ENCODE results near the gene MRNIP. TPM values are rescaled to one million over a fixed set of nuclear protein-coding genes. Genes with fewer than 3 reads are reported as not detected.

The MRNIP gene
- polyA plus RNA-seq, 1 donor (not counting 4 experiments of a cell fraction or from before 2014, with no cell fraction given): 14.9 TPM

DNA sequence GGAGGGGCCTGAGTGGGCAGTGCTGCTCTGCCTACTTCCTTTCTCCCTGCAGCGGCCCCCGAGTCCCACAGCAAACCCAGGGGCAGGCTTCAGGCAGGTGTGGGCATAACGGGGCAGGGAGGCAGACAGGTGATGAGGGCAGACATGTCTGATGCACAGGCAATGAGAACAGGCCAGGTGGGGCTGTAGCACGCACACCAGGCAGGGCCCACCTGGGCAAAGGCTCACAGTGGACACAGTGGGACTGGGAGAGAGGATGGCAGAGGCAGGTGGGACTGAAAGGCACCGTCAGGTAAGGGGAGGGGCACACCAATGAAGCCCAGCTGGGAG, 59.0 kb downstream of the MRNIP start:
- Histone ChIP-seq H3K9me1 (ENCODE audit: control insufficient read depth, extremely low read depth, insufficient read depth, low read length) (no peaks in the 10 kb centered on the region), H3K9me3 (ENCODE audit: control insufficient read depth, low read depth, low read length) (no peaks in the 10 kb centered on the region), H2AFZ (ENCODE audit: control insufficient read depth, low read length) (no peak overlapping the region), H3K4me2 (ENCODE audit: control insufficient read depth, extremely low read depth, insufficient read depth, low read depth, low read length) (no peak overlapping the region), H3K4me3 (ENCODE audit: control insufficient read depth in 2 of 3, extremely low read depth in 1 of 3, insufficient read depth in 2 of 3, low read depth in 1 of 3, low read length in 3 of 3) (no peak overlapping the region), H4K20me1 (ENCODE audit: control insufficient read depth, extremely low read depth, insufficient read depth, low read length) (peaks cover 6% of the 10 kb centered on the region), H3K9ac (ENCODE audit: control insufficient read depth, extremely low read depth, insufficient read depth, low read length) (no peak overlapping the region), H3K27me3 (ENCODE audit: control insufficient read depth, extremely low read depth, insufficient read depth, low read length) (no peaks in the 10 kb centered on the region), H3K36me3 (ENCODE audit: control insufficient read depth in 2 of 2, extremely low read depth in 1 of 2, insufficient read depth in 2 of 2, low read length in 2 of 2) (peaks cover 25 to 36% of the 10 kb centered on the region in 2 experiments), H3K79me2 (ENCODE audit: control insufficient read depth, insufficient read depth, low read length) (peaks cover 17% of the 10 kb centered on the region), H3K27ac (ENCODE audit: control insufficient read depth, insufficient read depth, low read length) (no peak overlapping the region), H3K4me1 (ENCODE audit: control insufficient read depth, extremely low read depth, insufficient read depth, low read length) (peaks cover 27% of the 10 kb centered on the region)
- FAIRE-seq (no peak), DNase-seq (ENCODE audit: low read depth, low spot score) (no peak)
- TF ChIP-seq, protein P1, sequence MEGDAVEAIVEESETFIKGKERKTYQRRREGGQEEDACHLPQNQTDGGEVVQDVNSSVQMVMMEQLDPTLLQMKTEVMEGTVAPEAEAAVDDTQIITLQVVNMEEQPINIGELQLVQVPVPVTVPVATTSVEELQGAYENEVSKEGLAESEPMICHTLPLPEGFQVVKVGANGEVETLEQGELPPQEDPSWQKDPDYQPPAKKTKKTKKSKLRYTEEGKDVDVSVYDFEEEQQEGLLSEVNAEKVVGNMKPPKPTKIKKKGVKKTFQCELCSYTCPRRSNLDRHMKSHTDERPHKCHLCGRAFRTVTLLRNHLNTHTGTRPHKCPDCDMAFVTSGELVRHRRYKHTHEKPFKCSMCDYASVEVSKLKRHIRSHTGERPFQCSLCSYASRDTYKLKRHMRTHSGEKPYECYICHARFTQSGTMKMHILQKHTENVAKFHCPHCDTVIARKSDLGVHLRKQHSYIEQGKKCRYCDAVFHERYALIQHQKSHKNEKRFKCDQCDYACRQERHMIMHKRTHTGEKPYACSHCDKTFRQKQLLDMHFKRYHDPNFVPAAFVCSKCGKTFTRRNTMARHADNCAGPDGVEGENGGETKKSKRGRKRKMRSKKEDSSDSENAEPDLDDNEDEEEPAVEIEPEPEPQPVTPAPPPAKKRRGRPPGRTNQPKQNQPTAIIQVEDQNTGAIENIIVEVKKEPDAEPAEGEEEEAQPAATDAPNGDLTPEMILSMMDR (optimal IDR thresholded peaks at IDR 0.05 in 1 of 3, IDR thresholded peaks at IDR 0.05 in 1 of 3, conservative IDR thresholded peaks at IDR 0.05 in 1 of 3; ENCODE audit: extremely low read depth in 1 of 3, insufficient read depth in 2 of 3, low read length in 3 of 3): no peak
- TF ChIP-seq EZH2 (IDR thresholded peaks at IDR 0.05; ENCODE audit: low read length): no peak
- dilution Hi-C loops (cut with MboI; ENCODE audit: extremely low pct_ligation_motif_present, low sequenced_read_pairs): no loop called here

DNA sequence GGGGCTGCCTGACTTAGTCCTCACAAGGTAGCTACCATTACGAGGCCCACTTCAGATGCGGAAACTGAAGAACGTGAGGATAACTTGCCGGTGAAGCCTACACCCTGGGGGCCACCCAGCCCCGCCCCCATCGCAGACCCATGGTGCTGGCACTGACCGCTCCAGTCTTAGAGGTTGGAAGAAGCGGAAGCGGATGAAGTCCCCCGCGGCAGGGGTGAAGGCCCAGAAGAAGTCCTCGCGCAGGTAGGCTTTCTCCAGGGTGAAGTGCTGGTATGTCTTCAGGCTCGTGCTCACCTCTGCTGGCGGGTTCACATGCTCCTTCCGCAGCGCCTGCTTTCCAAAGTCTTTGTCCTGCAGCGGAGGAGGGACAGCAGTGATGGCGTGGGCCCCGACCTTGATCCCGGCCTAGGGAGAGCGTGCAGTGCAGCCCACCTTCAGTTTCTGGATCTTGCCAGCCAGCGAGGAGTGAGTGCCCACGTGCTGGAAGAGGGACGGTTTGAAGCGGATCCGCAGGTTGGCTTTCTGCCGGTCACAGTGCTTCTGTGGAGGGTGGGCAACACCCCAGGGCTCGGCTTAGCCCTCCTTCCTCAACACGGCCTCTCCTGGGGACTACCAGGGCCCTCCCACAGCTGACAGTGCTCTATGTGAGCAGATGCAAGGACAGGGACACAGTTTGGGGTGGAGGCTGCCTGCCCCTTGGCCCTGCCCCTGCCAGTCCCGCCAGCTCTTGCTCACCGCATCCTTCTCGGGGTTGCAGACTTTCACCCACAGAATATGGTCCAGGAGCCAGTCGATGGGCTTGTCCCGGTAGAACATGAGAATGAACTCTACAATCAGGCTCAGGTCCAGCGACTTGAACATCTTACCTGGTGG, 59.6 kb downstream of the MRNIP start:
- TF ChIP-seq, protein P1 (optimal IDR thresholded peaks at IDR 0.05 in 1 of 3, IDR thresholded peaks at IDR 0.05 in 1 of 3, conservative IDR thresholded peaks at IDR 0.05 in 1 of 3; ENCODE audit: extremely low read depth in 1 of 3, insufficient read depth in 2 of 3, low read length in 3 of 3): no peak
- no peak for TF ChIP-seq EZH2 (IDR thresholded peaks at IDR 0.05; ENCODE audit: low read length)
- FAIRE-seq: no peak

More for the DNA sequence above, 59.6 kb downstream of the MRNIP start:
- peaks cover 27% of the 10 kb centered on the region for H3K4me1 ChIP-seq (ENCODE audit: control insufficient read depth, extremely low read depth, insufficient read depth, low read length)
- H4K20me1 ChIP-seq (ENCODE audit: control insufficient read depth, extremely low read depth, insufficient read depth, low read length): peaks cover 6% of the 10 kb centered on the region
- H3K4me3 ChIP-seq (ENCODE audit: control insufficient read depth in 2 of 3, extremely low read depth in 1 of 3, insufficient read depth in 2 of 3, low read depth in 1 of 3, low read length in 3 of 3): no peak overlapping the region
- no peak for DNase-seq (ENCODE audit: low read depth, low spot score)
- H3K79me2 ChIP-seq (ENCODE audit: control insufficient read depth, insufficient read depth, low read length): peaks cover 11% of the 10 kb centered on the region
- H3K9ac ChIP-seq (ENCODE audit: control insufficient read depth, extremely low read depth, insufficient read depth, low read length): no peak overlapping the region
- H3K27me3 ChIP-seq (ENCODE audit: control insufficient read depth, extremely low read depth, insufficient read depth, low read length): no peaks in the 10 kb centered on the region
- no peaks in the 10 kb centered on the region for H3K9me1 ChIP-seq (ENCODE audit: control insufficient read depth, extremely low read depth, insufficient read depth, low read length)
- no peak overlapping the region for H2AFZ ChIP-seq (ENCODE audit: control insufficient read depth, low read length)
- dilution Hi-C loops (cut with MboI; ENCODE audit: extremely low pct_ligation_motif_present, low sequenced_read_pairs): no loop called here
- H3K36me3 ChIP-seq (ENCODE audit: control insufficient read depth in 2 of 2, extremely low read depth in 1 of 2, insufficient read depth in 2 of 2, low read length in 2 of 2): peaks cover 25 to 36% of the 10 kb centered on the region in 2 experiments
- H3K27ac ChIP-seq (ENCODE audit: control insufficient read depth, insufficient read depth, low read length): no peak overlapping the region
- no peak overlapping the region for H3K4me2 ChIP-seq (ENCODE audit: control insufficient read depth, extremely low read depth, insufficient read depth, low read depth, low read length)
- no peaks in the 10 kb centered on the region for H3K9me3 ChIP-seq (ENCODE audit: control insufficient read depth, low read depth, low read length)
